Upper lobe of left lung (tissue), 4 donors: ENCODE measurements around the gene TRIM65.

Source experiments
- CTCF ChIP-seq, 6 experiments: fragments of 450-650 bp in 4 of 6; fragments of 200-600 bp in 2 of 6; sonication (generic) in 2 of 6; IDR thresholded peaks; one replicate each; pipeline ENCODE4 v1.5.1; 2016 to 2019; ENCODE audit warnings: antibody characterized with exemption in 6 of 6
- EP300 ChIP-seq, 4 donors: sonication (generic); formaldehyde crosslinking; IDR thresholded peaks; one replicate each; pipeline ENCODE4 v1.5.1; 2017; ENCODE audit warnings: antibody characterized with exemption in 4 of 4, control low read depth in 2 of 4
- POLR2A ChIP-seq, 4 donors: fragments of 450-650 bp; IDR thresholded peaks; one replicate each; pipeline ENCODE4 v1.5.1; 2016 to 2017; ENCODE audit warnings: antibody characterized with exemption in 4 of 4, mild to moderate bottlenecking in 2 of 4
- POLR2AphosphoS5 ChIP-seq, 2 donors: sonication (generic); formaldehyde crosslinking; IDR thresholded peaks; one replicate each; pipeline ENCODE4 v1.5.1; 2017; ENCODE audit warnings: antibody characterized with exemption in 2 of 2

GRCh38 chr17:75910699-75911098 is 13.9 kb upstream of the TRIM65 start:
- TF ChIP-seq CTCF (IDR thresholded peaks at IDR 0.05) (no peak), POLR2A (IDR thresholded peaks at IDR 0.05) (no peak), POLR2AphosphoS5 (IDR thresholded peaks at IDR 0.05) (no peak), EP300 (IDR thresholded peaks at IDR 0.05) (no peak)
